GM13976 (cell line): ENCODE measurements around the gene FBN1.

Source experiments
- DNase-seq: peaks from one replicate; pipeline ENCODE4 v3.0.0; 2012; ENCODE audit warnings: low spot score
- in situ Hi-C: fragments of 300-500 bp; cut with MboI; formaldehyde crosslinking; loops from one replicate; pipeline ENCODE4 v1.12.0; 2022; ENCODE audit warnings: low sequenced_read_pairs, mixed read lengths, inconsistent platforms; ENCODE audit not compliant: unreplicated experiment
- TF ChIP-seq, protein P1 (sequence below): IDR thresholded peaks from 2 replicates; pipeline ENCODE4 v1.5.1; 2012; ENCODE audit warnings: borderline replicate concordance, mild to moderate bottlenecking; ENCODE audit not compliant: insufficient read depth; ENCODE audit errors: extremely low read depth, missing control alignments, control extremely low read depth

The FBN1 gene

GRCh38 chr15:48481802-48482201, 163.7 kb downstream of the FBN1 start:
- DNase-seq, result no peak
- TF ChIP-seq, protein P1, sequence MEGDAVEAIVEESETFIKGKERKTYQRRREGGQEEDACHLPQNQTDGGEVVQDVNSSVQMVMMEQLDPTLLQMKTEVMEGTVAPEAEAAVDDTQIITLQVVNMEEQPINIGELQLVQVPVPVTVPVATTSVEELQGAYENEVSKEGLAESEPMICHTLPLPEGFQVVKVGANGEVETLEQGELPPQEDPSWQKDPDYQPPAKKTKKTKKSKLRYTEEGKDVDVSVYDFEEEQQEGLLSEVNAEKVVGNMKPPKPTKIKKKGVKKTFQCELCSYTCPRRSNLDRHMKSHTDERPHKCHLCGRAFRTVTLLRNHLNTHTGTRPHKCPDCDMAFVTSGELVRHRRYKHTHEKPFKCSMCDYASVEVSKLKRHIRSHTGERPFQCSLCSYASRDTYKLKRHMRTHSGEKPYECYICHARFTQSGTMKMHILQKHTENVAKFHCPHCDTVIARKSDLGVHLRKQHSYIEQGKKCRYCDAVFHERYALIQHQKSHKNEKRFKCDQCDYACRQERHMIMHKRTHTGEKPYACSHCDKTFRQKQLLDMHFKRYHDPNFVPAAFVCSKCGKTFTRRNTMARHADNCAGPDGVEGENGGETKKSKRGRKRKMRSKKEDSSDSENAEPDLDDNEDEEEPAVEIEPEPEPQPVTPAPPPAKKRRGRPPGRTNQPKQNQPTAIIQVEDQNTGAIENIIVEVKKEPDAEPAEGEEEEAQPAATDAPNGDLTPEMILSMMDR, result no peak
- in situ Hi-C loops, result no loop called here

- in situ Hi-C loops, result no loop called here
- TF ChIP-seq, protein P1, result no peak
- DNase-seq, result no peak
These were observed 165.8 kb downstream of the FBN1 start for GRCh38 chr15:48479751-48480150.

DNA sequence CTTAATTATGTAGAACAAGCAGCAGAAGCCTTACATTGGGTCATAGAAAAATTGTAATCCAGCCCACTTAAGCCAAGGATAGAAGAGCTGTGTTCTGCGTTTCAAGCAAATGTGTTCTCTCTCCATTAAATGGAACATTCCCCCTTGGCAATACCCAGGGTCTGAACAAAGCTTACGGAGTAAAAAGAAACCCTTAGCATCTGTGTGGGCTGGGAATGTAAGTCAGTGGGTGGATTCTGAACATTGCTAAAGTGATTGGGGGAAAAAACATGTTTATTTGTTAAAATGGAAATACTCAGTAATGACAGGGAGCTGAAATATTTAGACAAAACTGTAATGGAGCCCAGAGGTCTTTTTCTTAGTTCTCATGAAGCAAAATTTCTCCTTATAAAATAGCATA, 166.9 kb downstream of the FBN1 start:
- TF ChIP-seq, protein P1, result no peak
- in situ Hi-C loops, result no loop called here
- DNase-seq, result no peak

- TF ChIP-seq, protein P1, result no peak
- DNase-seq, result no peak
- in situ Hi-C loops, result no loop called here
These were observed 167.6 kb downstream of the FBN1 start for GRCh38 chr15:48477795-48478360.

- TF ChIP-seq, protein P1, result no peak
- in situ Hi-C loops, result no loop called here
- no peak for DNase-seq
These were observed 169.7 kb downstream of the FBN1 start for GRCh38 chr15:48475600-48476395.

DNA sequence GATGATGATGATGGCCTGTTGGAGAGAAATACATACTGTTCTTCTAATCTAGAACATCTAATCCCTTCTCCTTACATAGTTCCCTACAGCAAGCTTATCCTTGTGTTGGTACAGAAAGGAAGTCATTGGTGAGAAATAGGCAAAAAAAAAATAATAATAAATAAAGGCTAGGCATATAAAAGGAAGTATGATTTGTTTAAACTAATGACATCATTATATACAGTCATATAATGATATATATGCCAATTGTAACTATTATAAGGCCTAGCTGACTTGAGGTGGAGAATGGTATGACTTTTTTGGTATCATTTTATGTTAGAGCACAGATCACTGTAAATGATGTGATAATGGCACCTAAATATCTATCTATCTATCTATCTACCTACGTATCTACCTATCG, 171.8 kb downstream of the FBN1 start:
- TF ChIP-seq, protein P1, result no peak
- in situ Hi-C loops, result no loop called here
- DNase-seq, result no peak

DNA sequence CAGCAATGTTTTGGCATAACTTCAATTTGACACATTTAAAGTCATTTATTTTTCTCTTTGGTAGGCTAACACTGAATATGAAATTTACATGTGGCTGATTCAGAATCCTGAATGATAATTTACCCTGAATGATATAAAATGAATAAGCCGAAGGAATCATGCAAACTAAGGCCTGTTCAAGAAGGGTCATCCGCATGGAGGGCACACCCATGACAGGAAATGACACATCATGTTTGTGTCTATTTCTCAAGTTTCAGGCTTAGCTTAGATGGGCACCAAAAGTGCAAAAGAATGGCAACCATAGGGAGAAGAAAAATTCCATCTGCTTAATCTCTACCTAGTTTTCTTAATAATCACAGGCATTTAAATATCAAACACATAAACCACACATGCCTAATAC, 172.8 kb downstream of the FBN1 start:
- TF ChIP-seq, protein P1, result no peak
- in situ Hi-C loops, result no loop called here
- no peak for DNase-seq
